Activated T-cell treated with anti-CD3 and anti-CD28 coated beads for 48 hours (primary cell): ENCODE measurements around the gene S100A5.
A peak's percentile ranks its signal among the peaks of the same experiment; 100 is the strongest.
"Not testable (repeated sequence)": the region's sequence is repeated elsewhere in the genome, so short reads cannot be mapped to it uniquely, and the experiment has no call there.

Experiments used
- DNase-seq: peaks from one replicate; pipeline ENCODE4 v3.0.0-alpha.2; 2020; ENCODE audit warnings: low read depth

S100A5 gene

DNA sequence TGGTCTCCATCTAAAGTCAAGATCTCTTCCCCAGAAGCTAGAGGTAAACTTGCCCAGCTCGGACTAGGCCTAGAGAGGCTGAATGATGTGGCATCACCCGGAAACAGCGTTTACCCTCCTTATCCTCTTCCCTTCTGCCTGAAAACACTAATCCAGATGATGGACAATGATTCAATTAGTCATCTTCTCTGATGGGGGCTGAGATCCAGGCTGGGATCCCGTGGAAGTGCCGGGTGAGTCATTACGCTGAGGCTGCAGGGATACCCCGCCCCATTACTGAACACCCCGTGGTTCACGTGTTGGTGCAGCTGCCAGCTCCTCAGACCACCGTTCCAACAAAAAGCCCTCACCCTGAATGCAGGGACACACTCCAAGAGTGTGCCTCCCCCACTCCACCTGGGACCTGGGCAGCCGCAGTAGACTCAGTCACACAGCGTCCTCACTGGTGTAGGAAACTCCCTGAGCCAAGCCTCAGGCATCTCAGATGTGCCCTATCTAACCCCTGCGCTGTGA is 7.0 kb downstream of the S100A5 start:
- no peak for DNase-seq

GRCh38 chr1:153532769-153533599 is 7.8 kb downstream of the S100A5 start:
- DNase-seq, result peak; percentile 79

GRCh38 chr1:153532181-153532580 is 8.6 kb downstream of the S100A5 start:
- DNase-seq, result no peak

- DNase-seq, result no peak
Measured at GRCh38 chr1:153531638-153532037, 9.1 kb downstream of the S100A5 start.

DNA sequence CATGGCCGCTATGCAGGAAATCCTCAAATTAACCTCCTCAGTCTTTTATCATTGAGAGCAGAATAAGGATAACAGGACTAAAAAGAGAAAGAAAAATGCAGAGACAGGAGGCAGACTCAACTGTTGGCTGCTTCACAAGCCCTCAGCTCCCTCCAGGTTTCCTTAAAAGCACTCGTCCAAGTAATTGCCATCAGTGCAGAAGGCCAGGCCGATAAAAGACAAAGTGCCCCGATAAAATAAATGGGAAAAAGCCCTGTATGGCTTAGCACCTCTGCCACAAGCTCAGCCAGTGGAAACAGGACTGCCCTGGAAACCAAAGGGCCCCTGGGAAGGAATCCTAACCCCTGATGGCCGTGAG is 13.1 kb downstream of the S100A5 start:
- no peak for DNase-seq

- no peak for DNase-seq
Measured at GRCh38 chr1:153527023-153527682, 13.6 kb downstream of the S100A5 start.

DNA sequence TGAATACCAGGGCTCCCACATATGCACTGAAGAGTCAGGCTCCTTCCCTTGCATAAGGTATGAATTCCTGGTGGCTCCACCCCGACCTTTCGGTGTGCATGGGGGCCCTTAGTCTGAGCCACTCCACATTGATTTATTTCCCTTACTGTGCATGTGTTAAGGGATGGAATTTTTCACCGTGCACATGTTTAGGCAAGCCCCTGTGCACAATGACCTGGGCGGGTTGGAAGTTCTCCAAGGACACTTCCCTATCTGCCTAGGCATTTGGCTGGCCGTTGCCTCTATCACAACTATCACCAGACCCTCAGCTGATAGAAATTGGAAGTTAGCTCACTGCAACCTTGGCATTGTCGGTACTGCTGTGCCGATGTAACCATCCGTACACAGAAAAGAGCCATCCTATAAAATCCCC is 14.6 kb downstream of the S100A5 start:
- no peak for DNase-seq

DNA sequence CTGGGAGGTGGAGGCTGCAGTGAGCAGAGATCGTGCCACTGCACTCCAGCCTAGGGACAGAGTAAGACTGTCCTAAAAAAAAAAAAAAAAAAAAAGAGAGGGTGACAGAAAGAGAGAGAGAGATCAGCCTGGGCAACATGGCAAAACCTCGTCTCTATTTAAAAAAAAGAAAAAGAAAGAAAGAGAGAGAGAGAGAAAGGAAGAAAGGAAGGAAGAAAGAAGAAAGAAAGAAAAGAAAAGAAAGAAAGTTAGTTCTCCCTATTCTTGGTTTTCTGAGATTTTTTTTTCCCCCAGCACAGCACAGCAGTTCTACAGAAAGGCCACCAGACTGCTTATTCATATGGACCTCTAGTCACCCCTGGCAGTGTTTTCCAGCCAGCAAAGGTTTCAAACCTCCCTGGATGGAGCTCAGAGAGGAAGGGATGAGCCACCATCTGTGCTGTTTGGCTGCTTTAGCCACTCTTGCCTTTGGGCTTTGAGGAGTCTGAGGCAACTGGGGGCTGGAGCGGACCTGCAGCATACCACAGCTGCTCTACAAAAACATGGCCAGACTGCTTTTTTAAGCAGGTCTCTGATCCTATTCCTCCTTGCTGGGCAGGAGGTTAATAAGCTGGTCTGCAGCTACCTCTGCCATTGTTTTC is 15.5 kb downstream of the S100A5 start:
- no peak for DNase-seq

DNA sequence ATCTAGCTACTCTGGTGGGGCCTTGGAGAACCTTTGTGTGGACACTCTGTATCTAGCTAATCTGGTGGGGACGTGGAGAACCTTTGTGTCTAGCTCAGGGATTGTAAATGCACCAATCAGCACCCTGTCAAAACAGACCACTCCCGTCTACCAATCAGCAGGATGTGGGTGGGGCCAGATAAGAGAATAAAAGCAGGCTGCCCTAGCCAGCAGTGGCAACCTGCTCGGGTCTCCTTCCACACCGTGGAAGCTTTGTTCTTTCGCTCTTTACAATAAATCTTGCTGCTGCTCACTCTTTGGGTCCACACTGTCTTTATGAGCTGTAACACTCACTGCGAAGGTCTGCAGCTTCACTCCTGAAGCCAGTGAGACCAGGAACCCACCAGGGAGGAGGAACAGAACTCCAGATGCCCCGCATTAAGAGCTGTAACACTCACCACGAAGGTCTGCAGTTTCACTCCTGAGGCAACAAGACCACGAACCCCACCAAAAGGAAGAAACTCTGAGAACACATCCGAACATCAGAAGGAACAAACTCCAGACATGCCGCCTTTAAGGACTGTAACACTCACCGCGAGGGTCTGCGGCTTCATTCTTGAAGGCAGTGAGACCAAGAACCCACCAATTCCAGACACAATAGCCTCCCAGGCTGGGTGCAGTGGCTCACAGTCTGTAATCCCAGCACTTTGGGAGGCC is 18.2 kb downstream of the S100A5 start:
- not testable (repeated sequence) for DNase-seq

DNA sequence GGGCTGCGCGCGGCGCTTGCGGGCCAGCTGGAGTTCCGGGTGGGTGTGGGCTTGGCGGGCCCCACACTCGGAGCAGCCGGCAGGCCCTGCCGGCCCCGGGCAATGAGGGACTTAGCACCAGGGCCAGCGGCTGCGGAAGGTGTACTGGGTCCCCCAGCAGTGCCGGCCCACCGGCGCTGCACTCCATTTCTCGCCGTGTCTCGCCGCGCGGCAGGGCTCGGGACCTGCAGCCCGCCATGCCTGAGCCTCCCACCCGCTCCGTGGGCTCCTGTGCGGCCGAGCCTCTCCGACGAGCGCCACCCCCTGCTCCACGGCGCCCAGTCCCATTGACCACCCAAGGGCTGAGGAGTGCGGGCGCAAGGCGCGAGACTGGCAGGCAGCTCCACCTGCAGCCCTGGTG is 18.9 kb downstream of the S100A5 start:
- not testable (repeated sequence) for DNase-seq

DNA sequence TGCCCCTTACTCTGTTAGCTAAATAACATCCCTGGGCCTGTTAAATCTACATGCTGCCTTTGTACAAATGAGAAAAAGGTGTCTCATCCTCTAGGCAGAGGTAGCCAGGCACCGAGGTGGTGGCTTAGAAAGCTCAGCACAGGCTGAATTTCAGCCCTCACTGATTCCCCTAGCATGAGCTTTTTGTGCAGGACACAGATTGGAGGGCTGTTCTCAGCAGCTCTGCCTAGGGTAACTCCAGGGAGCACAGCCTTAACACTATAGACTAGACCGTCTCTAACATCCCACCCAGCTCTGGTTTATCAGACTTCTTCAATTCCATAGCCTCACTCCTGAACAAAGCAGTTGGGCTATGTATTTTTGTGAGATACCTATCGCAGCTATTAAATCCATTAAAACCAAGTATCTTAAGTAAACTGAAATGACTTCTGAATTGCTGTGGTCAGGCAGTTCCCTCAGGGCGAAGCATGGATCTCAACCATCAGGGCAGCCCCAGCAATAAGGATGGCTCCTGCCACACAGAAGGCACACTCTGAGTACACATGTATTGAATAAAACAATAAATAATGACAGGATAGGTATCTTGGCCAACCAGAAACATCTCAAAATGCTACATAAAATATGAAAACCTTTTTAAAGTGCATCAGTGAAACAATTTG is 19.8 kb downstream of the S100A5 start:
- no peak for DNase-seq

DNA sequence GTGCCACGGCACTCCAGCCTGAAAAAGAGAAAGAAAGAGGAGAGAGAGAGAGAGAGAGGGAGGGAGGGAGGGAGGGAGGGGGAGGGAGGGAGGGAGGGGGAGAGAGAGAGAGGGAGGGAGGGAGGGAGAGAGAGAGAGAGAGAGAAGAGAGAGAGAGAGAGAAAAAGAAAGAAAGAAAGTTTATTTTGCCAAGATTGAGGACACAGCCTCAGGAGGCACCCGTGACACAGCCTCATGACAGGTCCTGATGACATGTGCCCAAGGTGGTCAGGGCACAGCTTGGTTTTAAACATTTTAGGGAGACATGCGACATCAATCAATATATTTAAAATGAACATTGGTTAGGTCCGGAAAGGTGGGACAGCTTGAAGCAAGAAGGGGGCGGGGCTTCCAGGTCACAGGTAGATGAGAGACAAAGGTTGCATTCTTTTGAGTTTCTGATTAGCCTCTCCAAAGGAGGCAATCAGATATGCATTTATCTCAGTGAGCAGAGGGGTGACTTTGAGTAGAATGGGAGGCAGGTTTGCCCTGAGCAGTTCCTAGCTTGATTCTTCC is 20.5 kb downstream of the S100A5 start:
- DNase-seq, result not testable (repeated sequence)

- no peak for DNase-seq
Measured at GRCh38 chr1:153519242-153519641, 21.5 kb downstream of the S100A5 start.

DNA sequence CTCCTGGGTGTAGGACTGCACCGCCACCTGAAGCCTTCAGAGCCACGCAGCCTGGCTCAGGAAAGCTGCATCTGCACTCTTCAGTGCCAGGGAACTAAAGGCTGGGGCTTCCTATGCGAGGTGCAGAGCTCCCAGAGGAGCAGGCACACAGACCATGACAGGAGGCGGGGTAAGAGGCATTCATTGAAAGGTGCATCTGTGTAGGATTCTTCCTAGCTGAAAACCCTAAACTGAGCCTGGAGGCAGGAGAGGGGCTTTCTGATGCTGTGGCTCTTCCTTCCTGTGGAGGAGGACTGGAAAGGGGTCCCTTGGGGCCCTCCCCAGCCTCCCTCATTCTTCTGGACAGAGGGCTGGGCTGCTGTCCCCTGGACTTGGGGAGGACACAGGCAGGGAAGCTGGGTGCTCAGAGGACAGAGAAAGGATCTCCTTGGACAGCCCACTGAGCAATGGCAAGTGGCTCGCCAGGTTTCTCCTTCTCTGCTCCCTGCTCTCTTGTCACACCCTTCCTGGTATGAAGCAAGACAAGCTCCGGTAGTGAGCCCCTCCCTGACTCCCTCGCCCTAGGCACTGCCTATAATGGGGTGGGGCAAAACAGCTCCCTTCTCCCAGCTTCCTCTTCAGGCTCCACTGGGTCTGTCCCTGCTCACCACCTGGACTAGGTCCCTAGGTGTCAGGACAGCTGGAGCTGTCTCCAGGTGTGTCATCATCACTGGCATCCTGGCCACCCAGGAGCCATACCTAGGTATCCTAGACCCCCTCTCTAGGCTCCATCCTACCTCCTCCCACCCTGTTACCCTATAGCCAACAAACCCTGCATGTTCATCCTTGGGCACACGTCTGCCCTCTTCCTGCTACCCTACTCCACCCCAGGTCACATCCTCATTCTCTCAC is 25.0 kb downstream of the S100A5 start:
- DNase-seq, result no peak

DNA sequence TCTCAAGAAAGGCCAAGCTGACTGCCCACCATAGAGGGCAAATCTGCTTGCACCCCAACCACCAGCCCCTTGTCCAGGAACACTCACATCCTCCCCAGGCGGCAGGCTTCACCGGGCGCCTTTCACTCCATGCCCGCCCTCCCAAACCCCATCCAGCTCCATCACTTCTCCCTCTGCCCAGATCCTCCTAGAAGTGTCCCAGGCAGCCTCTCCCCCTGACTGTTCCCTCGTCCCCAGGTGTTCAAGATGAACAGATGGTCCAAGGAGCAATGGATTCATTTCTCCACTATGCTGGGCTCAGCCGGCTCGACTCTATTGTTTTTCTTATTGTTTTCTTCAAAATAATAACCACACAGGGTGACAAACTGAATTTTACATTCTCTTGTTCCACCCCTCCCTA is 27.1 kb downstream of the S100A5 start:
- no peak for DNase-seq

- no peak for DNase-seq
Measured at GRCh38 chr1:153513023-153513422, 27.7 kb downstream of the S100A5 start.

- DNase-seq, result peak; percentile 74
Measured at GRCh38 chr1:153510984-153511410, 29.7 kb downstream of the S100A5 start.

DNA sequence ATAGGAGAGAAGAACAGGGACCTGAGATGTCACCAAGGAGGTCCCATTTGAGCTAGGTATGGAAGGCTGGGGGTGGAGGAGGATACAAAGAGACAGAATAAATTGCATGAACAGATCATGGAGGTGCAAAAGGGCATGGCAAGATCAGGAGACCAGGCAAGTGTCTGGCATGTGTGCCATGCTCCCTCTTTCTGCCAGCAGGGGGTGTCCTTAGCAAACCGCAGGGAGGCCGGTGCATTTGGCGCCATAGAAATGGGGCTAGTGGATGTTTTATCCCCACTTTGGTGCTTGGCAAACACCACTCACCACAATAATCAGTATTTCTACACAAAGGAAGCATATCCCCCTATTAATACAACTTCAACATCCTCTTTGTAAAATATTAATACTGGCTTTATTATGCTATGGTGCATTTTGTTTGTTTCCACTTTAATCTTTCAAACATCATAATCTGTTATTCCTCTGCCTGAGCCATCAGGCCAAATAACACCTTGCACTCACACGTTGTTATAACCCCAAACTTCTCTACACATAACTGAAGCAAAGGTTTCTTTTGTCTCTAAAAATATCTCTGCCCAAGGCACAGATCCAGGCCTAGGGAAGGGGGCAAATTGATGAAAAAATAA is 30.9 kb downstream of the S100A5 start:
- DNase-seq, result peak; percentile 60

DNA sequence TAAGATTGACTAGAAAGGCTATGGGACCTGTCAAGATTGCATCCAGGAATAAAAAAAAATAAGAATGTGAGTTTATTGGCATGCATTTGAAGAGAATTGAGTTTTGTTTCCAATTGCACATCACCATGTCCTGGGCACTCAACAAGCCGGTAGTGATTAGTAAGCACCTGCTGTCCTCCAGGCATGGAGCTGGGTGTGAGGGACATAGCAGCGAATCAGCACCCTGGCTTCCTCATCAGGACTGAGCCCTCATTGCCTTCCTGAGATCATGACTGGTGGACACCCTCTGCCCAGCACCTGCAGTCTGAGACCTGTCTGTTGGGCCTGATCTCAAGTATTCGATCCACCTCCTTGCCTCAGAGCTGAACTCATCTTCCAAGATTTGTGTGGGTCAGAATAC is 31.7 kb downstream of the S100A5 start:
- no peak for DNase-seq
